NCI-H82 (cell line): ENCODE data around the gene PDZD2.
A peak's percentile ranks its signal among the peaks of the same experiment; 100 is the strongest.
"Not testable (repeated sequence)": the region's sequence is repeated elsewhere in the genome, so short reads cannot be mapped to it uniquely, and the experiment has no call there.

ENCODE experiments used
- DNase-seq: peaks from one replicate; lab custom pipeline; 2025; lab: John Stamatoyannopoulos, UW

PDZD2 gene

DNA sequence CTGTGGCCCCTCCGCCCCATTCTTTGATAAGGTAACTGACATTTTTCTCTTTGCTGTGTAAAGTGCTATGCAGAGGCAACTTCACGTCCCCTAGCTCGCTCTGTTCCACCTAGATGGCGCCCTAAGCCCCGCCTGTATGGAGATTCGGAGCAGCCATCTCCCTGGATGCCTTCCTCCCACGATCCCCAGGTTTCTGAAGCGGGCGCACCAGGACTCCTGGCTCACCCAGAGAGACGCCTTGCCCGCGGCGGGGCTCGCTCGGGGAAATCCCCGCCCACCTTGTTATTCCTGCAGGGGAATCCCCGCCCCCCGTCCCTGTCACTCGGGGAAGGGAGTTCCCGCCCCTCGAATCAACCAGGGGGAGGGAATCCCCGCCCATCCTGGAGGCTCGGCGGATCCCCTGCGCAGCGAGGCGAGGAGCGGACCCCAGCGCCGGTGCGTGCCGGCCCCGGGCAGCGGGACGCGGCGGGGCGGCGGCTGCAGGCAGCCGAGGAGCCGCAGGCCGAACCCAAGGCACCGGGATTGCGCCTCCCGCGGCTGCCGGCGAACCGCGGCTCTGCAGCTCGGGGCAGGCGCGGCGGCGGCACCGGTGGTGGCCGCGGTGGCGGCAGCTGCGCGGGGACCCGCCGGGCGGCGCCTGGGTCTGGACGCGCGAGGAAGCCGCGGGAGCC is at the start of gene PDZD2:
TSS of gene PDZD2 (plus strand) at position 384 of the 671 bp plus-strand sequence.
- peak; percentile 92 for DNase-seq

GRCh38 chr5:31593665-31594064 is 45.3 kb upstream of the PDZD2 start:
- DNase-seq = no peak

DNA sequence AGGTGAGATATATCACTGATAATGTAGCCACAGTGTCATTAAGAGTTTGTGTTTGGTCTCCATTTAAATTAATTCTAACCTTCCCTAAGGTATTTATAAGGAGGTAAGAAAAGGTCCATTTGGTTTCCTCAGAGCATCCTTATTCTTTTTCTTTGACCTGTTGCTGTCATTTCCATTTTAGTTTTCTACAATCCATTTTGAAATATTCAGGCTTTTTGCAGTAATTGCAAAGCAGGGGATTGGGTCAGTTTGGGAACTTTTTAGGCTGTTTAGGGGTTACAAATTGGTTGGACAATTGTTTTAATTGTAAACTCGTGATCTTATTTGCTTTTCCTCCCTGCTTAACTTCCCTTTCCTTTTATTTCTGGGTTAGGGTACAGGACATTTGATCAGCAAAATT is 42.6 kb upstream of the PDZD2 start:
- DNase-seq = no peak

GRCh38 chr5:31598640-31599611 is 40.0 kb upstream of the PDZD2 start:
- DNase-seq = peak; percentile 11

DNA sequence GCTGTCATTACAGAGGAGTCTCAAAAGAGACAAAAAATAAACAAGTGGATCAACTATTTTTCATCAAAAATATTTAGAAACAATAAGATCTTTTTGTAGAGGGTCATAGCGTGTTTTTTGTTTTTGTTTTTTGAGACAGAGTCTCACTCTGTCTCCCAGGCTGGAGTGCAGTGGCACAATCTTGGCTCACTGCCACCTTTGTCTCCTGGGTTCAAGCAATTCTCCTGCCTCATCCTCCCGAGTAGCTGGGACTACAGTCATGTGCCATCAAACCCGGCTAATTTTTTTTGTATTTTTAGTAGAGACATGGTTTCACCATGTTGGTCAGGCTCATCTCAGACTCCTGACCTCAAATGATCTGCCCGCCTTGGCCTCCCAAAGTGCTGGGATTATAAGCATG is 36.6 kb upstream of the PDZD2 start:
- not testable (repeated sequence) for DNase-seq

GRCh38 chr5:31604240-31604639 is 34.7 kb upstream of the PDZD2 start:
- no peak for DNase-seq

- no peak for DNase-seq
Measured at GRCh38 chr5:31604644-31605043, 34.3 kb upstream of the PDZD2 start.

GRCh38 chr5:31605920-31606319 is 33.0 kb upstream of the PDZD2 start:
- DNase-seq = no peak

GRCh38 chr5:31607546-31607945 is 31.4 kb upstream of the PDZD2 start:
- DNase-seq = no peak

GRCh38 chr5:31611002-31611401 is 27.9 kb upstream of the PDZD2 start:
- no peak for DNase-seq

DNA sequence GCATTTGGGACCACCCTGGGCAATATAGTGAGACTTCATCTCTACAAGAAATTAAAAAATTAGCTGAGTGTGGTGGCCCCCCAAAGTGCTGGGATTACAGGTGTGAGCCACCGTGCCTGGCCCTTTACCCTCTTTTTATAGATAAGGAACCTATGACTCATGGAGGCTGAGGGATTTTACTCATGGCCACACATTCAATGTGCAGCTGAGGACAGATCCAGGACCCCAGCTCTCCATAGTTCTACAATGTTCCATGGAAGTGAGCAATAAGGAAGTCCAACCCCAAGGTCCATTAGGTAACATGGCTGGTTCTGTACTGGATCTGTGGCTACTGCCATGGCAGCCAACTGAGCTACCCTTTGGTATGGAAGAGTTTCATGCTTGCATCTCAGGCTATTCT is 25.3 kb upstream of the PDZD2 start:
- no peak for DNase-seq

DNA sequence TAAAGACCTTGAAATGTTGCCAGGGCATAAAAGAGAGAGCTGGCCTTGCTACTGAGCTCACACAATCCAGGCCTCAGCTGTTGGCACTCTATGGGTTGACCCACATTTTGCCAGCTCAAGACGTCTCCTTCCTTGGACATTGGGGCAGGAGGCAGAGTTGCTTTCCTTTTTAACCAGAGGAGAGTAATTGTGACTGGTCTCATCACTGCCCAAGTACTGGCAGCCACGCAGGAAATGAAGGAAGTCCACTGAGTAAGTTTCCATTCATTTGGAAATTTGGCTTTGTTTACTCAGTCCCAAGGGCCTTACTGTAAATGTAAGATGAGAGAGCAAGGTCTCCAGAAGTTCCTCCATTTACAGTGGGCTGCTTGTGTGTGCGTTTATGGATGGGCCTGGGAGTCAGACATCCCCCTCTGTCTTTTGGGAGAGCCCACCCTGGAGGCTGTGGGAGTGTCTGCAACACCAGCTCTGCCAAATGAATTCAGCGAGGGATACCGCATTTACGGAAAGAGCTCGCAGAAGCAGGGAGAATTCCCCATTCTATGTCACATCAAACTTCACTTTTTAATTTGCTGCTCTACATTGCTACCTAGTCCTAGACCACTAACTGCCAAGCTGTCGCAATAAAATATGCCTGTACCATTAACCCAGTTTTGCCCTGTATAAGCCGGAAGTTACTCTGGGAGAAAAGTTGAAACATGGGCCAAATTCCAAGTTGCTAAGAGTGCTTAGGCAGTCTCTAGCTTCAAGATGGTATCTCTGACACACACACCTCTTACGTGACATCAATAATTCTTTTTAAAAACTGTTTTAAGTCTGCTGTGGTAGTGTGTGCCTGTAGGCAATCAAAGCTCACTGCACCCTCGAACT is 24.5 kb upstream of the PDZD2 start:
- no peak for DNase-seq

GRCh38 chr5:31617867-31618266 is 21.1 kb upstream of the PDZD2 start:
- DNase-seq = no peak

DNA sequence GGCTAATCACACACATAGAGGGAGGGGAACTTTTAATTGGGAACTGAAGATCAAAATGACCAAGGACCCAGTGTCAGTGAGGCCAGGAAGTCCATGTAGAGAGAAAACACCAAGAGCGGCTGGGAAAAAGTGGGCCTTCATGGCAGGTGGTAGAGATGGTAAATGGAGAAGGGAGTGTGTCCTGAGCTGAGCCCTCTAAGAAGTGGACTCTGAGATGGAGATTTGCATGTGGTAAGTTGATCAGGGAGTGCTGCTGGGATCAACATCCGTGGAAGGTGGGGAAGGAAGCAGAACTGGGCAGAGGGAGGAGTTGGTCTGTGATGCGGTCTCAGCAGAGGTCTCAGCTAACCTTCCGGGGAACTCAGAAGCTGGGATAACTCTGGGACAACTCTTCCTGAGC is 18.9 kb upstream of the PDZD2 start:
- no peak for DNase-seq

DNA sequence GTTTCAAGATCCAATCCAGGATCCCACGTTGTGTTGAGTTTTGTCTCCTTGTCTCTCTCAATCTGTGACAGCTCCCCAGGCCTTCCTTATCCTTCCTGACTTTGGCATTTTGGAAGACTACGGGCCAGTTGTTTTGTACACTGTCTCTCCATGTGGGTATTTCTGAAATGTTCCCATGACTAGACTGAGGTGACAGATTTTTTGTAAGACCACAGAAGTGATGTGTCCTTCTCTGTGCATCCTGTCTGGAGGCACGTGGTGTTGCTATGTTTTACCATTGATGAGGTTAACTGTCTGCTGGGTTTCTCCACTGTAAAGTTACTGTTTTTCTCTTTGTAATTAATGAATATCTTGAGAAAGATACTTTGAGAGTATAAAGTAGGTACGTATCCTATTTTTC is 15.7 kb upstream of the PDZD2 start:
- no peak for DNase-seq

GRCh38 chr5:31625394-31625793 is 13.5 kb upstream of the PDZD2 start:
- DNase-seq = no peak

- DNase-seq = no peak
Measured at GRCh38 chr5:31626156-31626555, 12.8 kb upstream of the PDZD2 start.

GRCh38 chr5:31626604-31627234 is 12.2 kb upstream of the PDZD2 start:
- DNase-seq = no peak

GRCh38 chr5:31630931-31631330 is 8.0 kb upstream of the PDZD2 start:
- DNase-seq = no peak

- DNase-seq = no peak
Measured at GRCh38 chr5:31632460-31632859, 6.5 kb upstream of the PDZD2 start.

- no peak for DNase-seq
Measured at GRCh38 chr5:31635446-31635845, 3.5 kb upstream of the PDZD2 start.

DNA sequence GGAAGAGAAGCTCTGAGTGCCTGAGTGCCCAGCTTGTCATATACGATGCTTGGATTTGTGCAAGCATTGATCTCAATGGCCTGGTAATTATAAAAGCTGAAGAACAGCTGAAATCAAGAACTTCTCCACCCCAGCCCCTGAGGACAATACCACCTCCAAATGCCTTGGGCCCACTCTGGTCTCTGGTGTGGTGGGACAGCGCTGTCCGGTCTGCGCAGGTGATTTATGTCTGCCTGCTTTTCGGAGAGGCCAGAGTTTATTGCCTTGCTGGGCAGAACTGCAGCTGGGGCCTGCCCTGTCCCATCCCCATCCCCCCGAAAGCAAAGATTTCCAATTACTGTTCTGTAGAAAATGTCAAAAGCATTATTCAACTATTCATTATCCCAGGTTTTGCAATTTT is 1.1 kb upstream of the PDZD2 start:
- DNase-seq = no peak
